ENCODE results near the gene ETV6. TPM values are rescaled to one million over a fixed set of nuclear protein-coding genes. Genes with fewer than 3 reads are reported as not detected.

The ETV6 gene
- total and polyA plus RNA-seq, 9 of the 15 experiments (the other 6 are each of a cell fraction or from before 2014, with no cell fraction given): 0.81 to 12.7 (median 4.1) TPM

- BruUV-seq (replicated peaks): no TSS peak
- H3K27me3 ChIP-seq (ENCODE audit: control insufficient read depth in 2 of 2, insufficient read depth in 2 of 2, low read length in 2 of 2): no peaks in the 10 kb centered on the region
- WGBS (ENCODE audit: insufficient coverage, low coverage, missing lambda C conversion rate): 78% methylated on average over 3 of the region's 3 CpGs
- in situ Hi-C loops (cut with MboI): no loop called here
- TF ChIP-seq ZNF253 (CRISPR knock-in tag; conservative IDR thresholded peaks at IDR 0.05) (no peak), FOXJ2 (tag; IDR thresholded peaks at IDR 0.05) (peak; percentile 66; the same call in 1 of the 2 replicates), MYNN (IDR thresholded peaks at IDR 0.05) (peak; percentile 54; the same call in 1 of the 2 replicates), MYNN (CRISPR knock-in tag; IDR thresholded peaks at IDR 0.05) (no peak), TEAD4 (IDR thresholded peaks at IDR 0.05; ENCODE audit: low read length) (no peak), TEAD4 (CRISPR knock-in tag; IDR thresholded peaks at IDR 0.05; ENCODE audit: borderline replicate concordance) (no peak), RFX1 (IDR thresholded peaks at IDR 0.05) (peak; percentile 64), CHD1 (IDR thresholded peaks at IDR 0.05; ENCODE audit: low read length) (no peak)
- no peak overlapping the region for H3K4me2 ChIP-seq (ENCODE audit: insufficient read depth, low read length)
- no peaks in the 10 kb centered on the region for H3K79me2 ChIP-seq (ENCODE audit: control insufficient read depth, insufficient read depth, low read length)
- H3K9ac ChIP-seq (ENCODE audit: insufficient read depth in 1 of 2, low read depth in 2 of 2, low read length in 2 of 2): no peak overlapping the region
- no peak for FAIRE-seq
- H4K20me1 ChIP-seq (replicated peaks; ENCODE audit: control insufficient read depth, insufficient read depth, low read length): no peaks in the 10 kb centered on the region
- no peak overlapping the region for H3K27ac ChIP-seq (ENCODE audit: extremely low read depth, low read depth, low read length)
- peaks cover 0 to 3% of the 10 kb centered on the region in 2 experiments; a peak in 1 of 5 replicates for H3K4me1 ChIP-seq (replicated peaks in 1 of 2; ENCODE audit: control insufficient read depth in 2 of 2, insufficient read depth in 2 of 2, low read length in 2 of 2)
- no peaks in the 10 kb centered on the region for H3K9me1 ChIP-seq (ENCODE audit: control insufficient read depth, insufficient read depth, low read length)
- POLR2A ChIA-PET: no interaction called here
- no peaks in the 10 kb centered on the region for H3K9me3 ChIP-seq (replicated peaks; ENCODE audit: control insufficient read depth, insufficient read depth, low read depth, low read length)
- intact Hi-C loops (cut with micrococcal nuclease): no loop called here
- no peak overlapping the region for H3K4me3 ChIP-seq
- no peak overlapping the region for H2AFZ ChIP-seq (ENCODE audit: low read depth, low read length)
- no peak for DNase-seq (ENCODE audit: extremely low read depth in 1 of 4, low spot score in 3 of 4)
- no peak for ATAC-seq
- CTCF ChIA-PET (ENCODE audit: low intra/inter-chr PET ratio): no interaction called here
- no peaks in the 10 kb centered on the region for H3K36me3 ChIP-seq (ENCODE audit: control insufficient read depth, insufficient read depth, low read length)
These were observed 121.9 kb downstream of the ETV6 start for GRCh38 chr12:11771356-11771755.
